ENCODE measurements around the gene DIPK1C. TPM values are rescaled to one million over a fixed set of nuclear protein-coding genes. Genes with fewer than 3 reads are reported as not detected.

Gene DIPK1C
- total and polyA plus RNA-seq, 11 donors, result 1.3 to 14.2 (median 6.3) TPM

DNA sequence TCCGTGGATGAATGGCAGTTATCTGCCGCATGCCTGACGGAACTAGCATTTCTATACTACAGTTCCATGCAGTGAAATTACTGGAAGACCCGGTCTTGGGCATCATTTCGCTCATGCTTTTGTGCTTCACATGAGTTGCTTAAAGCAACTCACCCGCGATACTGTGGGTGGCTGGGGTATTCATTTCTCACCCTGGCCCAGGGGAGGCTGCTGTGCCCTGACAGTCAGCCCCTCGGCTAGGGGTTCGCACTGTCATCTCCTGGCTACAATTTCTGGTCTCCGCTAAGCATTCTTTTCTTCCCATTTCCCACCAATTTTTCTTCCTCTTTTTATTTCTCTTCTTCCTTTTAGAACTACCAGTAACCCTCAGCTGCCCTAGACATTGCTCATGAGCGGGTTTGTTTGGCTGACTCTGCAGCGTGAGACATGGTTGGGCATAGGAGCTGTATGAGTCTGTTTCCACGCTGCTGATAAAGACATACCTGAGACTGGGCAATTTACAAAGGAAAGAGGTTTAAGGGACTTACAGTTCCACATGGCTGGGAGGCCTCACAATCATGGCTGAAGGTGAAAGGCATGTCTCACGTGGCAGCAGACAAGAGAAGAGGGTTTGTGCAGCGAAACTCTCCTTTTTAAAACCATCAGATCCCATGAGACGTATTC, 22.5 kb upstream of the DIPK1C start:
- DNase-seq (no peak), ATAC-seq (peak in 1 of 4 donors; percentile 55)
- 89 to 96% (median 93%) methylated on average over 16 of the region's 16 CpGs for WGBS, 4 donors
- Histone ChIP-seq H3K36me3 (no peaks in the 10 kb centered on the region), H3K4me3 (no peak overlapping the region), H3K27ac (peak overlapping the region in 1 of 12 donors; percentile 71), H3K27me3 (peaks cover 0 to 4% (median 0%) of the 10 kb centered on the region in 9 donors), H3K9me3 (no peaks in the 10 kb centered on the region), H3K4me1 (peaks cover 0 to 37% (median under 1%) of the 10 kb centered on the region in 12 donors)
- intact Hi-C loops (cut with DNase I), result loop anchor here in 7 of 10 donors (5.0 to 10.0 kb wide), 3 partner anchors 127 to 285 kb away; no protein-coding TSS in a partner anchor
- TF ChIP-seq POLR2A (IDR thresholded peaks at IDR 0.05), result no peak
- TF ChIP-seq, protein P1, sequence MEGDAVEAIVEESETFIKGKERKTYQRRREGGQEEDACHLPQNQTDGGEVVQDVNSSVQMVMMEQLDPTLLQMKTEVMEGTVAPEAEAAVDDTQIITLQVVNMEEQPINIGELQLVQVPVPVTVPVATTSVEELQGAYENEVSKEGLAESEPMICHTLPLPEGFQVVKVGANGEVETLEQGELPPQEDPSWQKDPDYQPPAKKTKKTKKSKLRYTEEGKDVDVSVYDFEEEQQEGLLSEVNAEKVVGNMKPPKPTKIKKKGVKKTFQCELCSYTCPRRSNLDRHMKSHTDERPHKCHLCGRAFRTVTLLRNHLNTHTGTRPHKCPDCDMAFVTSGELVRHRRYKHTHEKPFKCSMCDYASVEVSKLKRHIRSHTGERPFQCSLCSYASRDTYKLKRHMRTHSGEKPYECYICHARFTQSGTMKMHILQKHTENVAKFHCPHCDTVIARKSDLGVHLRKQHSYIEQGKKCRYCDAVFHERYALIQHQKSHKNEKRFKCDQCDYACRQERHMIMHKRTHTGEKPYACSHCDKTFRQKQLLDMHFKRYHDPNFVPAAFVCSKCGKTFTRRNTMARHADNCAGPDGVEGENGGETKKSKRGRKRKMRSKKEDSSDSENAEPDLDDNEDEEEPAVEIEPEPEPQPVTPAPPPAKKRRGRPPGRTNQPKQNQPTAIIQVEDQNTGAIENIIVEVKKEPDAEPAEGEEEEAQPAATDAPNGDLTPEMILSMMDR (IDR thresholded peaks at IDR 0.05), result no peak

DNA sequence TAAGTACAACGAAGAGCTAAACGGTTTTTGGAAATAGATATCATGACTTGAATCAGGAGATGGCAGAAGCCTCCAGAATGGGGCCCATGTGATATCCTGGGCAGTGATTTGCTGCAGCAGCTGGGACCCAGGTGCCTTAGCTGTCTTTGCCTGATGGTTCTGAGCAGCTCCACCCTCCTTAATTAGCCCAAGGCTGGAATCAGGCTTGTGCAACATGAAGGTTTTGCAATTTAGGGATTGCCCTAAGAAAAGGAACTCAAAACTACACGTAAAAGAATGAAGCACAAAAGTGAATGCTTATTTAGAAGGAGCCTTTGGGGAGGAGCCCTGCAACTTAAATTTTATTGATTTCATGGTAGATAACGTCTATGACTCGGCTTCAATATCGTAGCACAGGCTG, 21.8 kb upstream of the DIPK1C start:
- 83 to 88% (median 86%) methylated on average over 6 of the region's 6 CpGs for WGBS, 4 donors
- ATAC-seq (no peak), DNase-seq (no peak)
- intact Hi-C loops (cut with DNase I), result loop anchor here in 7 of 10 donors (5.0 to 10.0 kb wide), 3 partner anchors 127 to 284 kb away; no protein-coding TSS in a partner anchor
- no peaks in the 10 kb centered on the region for H3K36me3 ChIP-seq
- H3K27ac ChIP-seq, result peak overlapping the region in 1 of 12 donors; percentile 71
- no peak overlapping the region for H3K4me3 ChIP-seq
- TF ChIP-seq, protein P1 (IDR thresholded peaks at IDR 0.05), result no peak
- no peak for TF ChIP-seq POLR2A (IDR thresholded peaks at IDR 0.05)
- peaks cover 0 to 35% (median 0%) of the 10 kb centered on the region in 12 donors for H3K4me1 ChIP-seq
- peaks cover 0 to 4% (median 0%) of the 10 kb centered on the region in 9 donors for H3K27me3 ChIP-seq
- no peaks in the 10 kb centered on the region for H3K9me3 ChIP-seq

DNA sequence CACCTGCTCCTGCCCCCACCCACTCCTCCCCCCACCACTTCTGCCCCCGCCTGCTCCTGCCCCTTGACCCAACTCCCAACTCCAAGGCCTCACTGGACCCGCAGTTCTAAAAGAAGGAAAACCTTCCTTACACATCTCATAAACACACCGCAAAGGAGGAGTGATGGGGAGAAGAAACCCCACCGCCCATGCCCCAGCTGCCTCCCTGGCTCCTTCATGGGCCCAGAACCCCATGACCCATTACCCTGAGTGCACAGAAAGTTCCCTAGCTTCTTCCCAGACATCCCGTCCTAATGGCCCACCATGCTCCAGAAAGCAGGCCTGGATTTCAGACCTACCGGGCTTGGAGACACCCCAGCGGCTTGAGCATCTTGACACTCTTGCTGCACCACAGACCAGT, 21.2 kb upstream of the DIPK1C start:
- TF ChIP-seq, protein P1 (IDR thresholded peaks at IDR 0.05), result no peak
- no peak for TF ChIP-seq POLR2A (IDR thresholded peaks at IDR 0.05)
- WGBS, 4 donors, result 95 to 98% (median 96%) methylated on average over 6 to 7 of the region's 7 CpGs
- Histone ChIP-seq H3K4me3 (no peak overlapping the region), H3K36me3 (no peaks in the 10 kb centered on the region), H3K27ac (no peak overlapping the region), H3K9me3 (no peaks in the 10 kb centered on the region), H3K4me1 (peaks cover 0 to 35% (median 0%) of the 10 kb centered on the region in 12 donors), H3K27me3 (peaks cover 0 to 4% (median 0%) of the 10 kb centered on the region in 9 donors)
- ATAC-seq, result no peak
- intact Hi-C loops (cut with DNase I), result loop anchor here in 7 of 10 donors (5.0 to 10.0 kb wide), 3 partner anchors 126 to 284 kb away; no protein-coding TSS in a partner anchor
- no peak for DNase-seq

DNA sequence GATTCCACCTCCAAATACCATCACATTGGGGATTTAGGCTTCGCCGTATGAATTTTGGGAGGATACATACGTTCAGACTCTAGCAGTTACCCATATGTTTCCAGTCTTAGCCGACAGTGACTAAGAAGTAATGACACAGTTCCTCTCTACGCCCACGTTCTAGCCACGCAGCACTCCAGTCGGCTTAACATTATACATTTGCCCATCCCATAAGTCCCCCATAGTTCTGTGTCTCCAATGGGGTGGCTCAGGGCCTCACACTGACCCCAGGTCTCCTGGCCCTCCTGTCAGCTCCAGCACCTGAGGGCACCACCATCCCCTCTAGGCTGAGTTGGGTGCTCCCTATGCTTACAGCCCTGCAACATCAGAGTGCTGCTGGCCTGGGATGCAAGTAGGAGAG, 20.7 kb upstream of the DIPK1C start:
- Histone ChIP-seq H3K36me3 (no peaks in the 10 kb centered on the region), H3K27me3 (peaks cover 0 to under 1% (median 0%) of the 10 kb centered on the region in 9 donors), H3K27ac (no peak overlapping the region), H3K4me1 (peaks cover 0 to 35% (median 0%) of the 10 kb centered on the region in 12 donors), H3K4me3 (no peak overlapping the region), H3K9me3 (no peaks in the 10 kb centered on the region)
- 84 to 89% (median 87%) methylated on average over 8 of the region's 8 CpGs for WGBS, 4 donors
- no peak for TF ChIP-seq POLR2A (IDR thresholded peaks at IDR 0.05)
- TF ChIP-seq, protein P1 (IDR thresholded peaks at IDR 0.05), result no peak
- DNase-seq (no peak), ATAC-seq (no peak)
- intact Hi-C loops (cut with DNase I), result loop anchor here in 9 of 10 donors (2.0 to 10.0 kb wide), 4 partner anchors 125 to 283 kb away; no protein-coding TSS in a partner anchor
